ENCODE measurements around the gene NAALADL2. TPM values are rescaled to one million over a fixed set of nuclear protein-coding genes. Genes with fewer than 3 reads are reported as not detected.

Gene NAALADL2
- total RNA-seq, 1 experiment from 2014 or later, result 2.7 TPM

GRCh38 chr3:175009295-175009694 lies 150.2 kb downstream of the NAALADL2 start:
- intact Hi-C loops (cut with micrococcal nuclease; ENCODE audit: unreplicated experiment), result loop anchor here (5.0 kb wide), 1 partner anchor 597 kb away; no protein-coding TSS in a partner anchor
- Histone ChIP-seq H3K9me3 (ENCODE audit: control insufficient read depth, insufficient read depth, low read depth, low read length) (no peaks in the 10 kb centered on the region), H3K27me3 (ENCODE audit: control insufficient read depth, insufficient read depth, low read length) (no peaks in the 10 kb centered on the region), H3K4me1 (ENCODE audit: control insufficient read depth, insufficient read depth, low read length) (no peaks in the 10 kb centered on the region), H3K27ac (ENCODE audit: low read length) (no peak overlapping the region), H3K36me3 (ENCODE audit: control insufficient read depth, insufficient read depth, low read length) (no peaks in the 10 kb centered on the region), H3K4me3 (ENCODE audit: low read depth in 2 of 2, low read length in 2 of 2) (no peak overlapping the region)
- ATAC-seq (no peak), DNase-seq (ENCODE audit: low read depth, low spot score) (no peak)
- TF ChIP-seq POLR2AphosphoS5 (IDR thresholded peaks at IDR 0.05; ENCODE audit: low read depth, low read length) (no peak), SIN3A (IDR thresholded peaks at IDR 0.05; ENCODE audit: borderline replicate concordance, insufficient read depth, low read depth, low read length) (no peak), TCF7L2 (IDR thresholded peaks at IDR 0.05; ENCODE audit: low read depth, low read length) (no peak)
- TF ChIP-seq, protein P1, sequence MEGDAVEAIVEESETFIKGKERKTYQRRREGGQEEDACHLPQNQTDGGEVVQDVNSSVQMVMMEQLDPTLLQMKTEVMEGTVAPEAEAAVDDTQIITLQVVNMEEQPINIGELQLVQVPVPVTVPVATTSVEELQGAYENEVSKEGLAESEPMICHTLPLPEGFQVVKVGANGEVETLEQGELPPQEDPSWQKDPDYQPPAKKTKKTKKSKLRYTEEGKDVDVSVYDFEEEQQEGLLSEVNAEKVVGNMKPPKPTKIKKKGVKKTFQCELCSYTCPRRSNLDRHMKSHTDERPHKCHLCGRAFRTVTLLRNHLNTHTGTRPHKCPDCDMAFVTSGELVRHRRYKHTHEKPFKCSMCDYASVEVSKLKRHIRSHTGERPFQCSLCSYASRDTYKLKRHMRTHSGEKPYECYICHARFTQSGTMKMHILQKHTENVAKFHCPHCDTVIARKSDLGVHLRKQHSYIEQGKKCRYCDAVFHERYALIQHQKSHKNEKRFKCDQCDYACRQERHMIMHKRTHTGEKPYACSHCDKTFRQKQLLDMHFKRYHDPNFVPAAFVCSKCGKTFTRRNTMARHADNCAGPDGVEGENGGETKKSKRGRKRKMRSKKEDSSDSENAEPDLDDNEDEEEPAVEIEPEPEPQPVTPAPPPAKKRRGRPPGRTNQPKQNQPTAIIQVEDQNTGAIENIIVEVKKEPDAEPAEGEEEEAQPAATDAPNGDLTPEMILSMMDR (IDR thresholded peaks at IDR 0.05), result no peak
- TF ChIP-seq, protein P2, sequence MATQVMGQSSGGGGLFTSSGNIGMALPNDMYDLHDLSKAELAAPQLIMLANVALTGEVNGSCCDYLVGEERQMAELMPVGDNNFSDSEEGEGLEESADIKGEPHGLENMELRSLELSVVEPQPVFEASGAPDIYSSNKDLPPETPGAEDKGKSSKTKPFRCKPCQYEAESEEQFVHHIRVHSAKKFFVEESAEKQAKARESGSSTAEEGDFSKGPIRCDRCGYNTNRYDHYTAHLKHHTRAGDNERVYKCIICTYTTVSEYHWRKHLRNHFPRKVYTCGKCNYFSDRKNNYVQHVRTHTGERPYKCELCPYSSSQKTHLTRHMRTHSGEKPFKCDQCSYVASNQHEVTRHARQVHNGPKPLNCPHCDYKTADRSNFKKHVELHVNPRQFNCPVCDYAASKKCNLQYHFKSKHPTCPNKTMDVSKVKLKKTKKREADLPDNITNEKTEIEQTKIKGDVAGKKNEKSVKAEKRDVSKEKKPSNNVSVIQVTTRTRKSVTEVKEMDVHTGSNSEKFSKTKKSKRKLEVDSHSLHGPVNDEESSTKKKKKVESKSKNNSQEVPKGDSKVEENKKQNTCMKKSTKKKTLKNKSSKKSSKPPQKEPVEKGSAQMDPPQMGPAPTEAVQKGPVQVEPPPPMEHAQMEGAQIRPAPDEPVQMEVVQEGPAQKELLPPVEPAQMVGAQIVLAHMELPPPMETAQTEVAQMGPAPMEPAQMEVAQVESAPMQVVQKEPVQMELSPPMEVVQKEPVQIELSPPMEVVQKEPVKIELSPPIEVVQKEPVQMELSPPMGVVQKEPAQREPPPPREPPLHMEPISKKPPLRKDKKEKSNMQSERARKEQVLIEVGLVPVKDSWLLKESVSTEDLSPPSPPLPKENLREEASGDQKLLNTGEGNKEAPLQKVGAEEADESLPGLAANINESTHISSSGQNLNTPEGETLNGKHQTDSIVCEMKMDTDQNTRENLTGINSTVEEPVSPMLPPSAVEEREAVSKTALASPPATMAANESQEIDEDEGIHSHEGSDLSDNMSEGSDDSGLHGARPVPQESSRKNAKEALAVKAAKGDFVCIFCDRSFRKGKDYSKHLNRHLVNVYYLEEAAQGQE (IDR thresholded peaks at IDR 0.05; ENCODE audit: insufficient read depth in 1 of 2, low read depth in 2 of 2, low read length in 1 of 2), result no peak
- ChIA-PET CTCF (no interaction called here), POLR2A (no interaction called here)
- no TSS peak for BruUV-seq (replicated peaks)
- in situ Hi-C loops (cut with HindIII; ENCODE audit: low pct_unique_long_range_greater_than_20kb, low sequenced_read_pairs), result no loop called here

DNA sequence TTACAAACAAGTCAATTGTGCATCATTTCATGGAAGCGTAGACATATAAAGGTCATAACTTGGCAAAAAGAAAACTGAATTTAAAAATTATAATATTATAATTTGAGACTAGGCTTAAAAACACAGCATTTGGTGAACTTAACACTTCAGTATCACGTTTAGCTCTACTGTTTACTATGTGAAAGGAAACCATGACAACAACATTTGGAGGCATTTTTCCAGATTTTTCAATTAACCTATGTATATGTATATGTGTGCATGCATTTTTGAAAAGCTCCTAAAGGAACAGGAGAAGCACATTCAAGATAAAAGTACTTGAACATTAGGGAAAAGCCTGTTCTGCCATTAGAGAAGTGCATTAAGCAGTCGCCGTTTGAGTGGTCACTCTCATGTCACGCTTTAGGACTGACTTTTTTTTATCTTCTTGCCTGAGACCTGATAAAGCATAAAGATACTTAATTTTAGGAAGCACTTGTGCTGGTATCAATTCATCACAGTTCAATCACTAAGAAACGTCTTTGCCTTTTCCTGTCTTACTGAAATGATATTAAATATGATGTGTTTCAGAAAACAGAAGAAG lies 156.0 kb downstream of the NAALADL2 start:
- TF ChIP-seq, protein P1 (IDR thresholded peaks at IDR 0.05), result no peak
- TF ChIP-seq, protein P2 (IDR thresholded peaks at IDR 0.05; ENCODE audit: insufficient read depth in 1 of 2, low read depth in 2 of 2, low read length in 1 of 2), result no peak
- TF ChIP-seq POLR2AphosphoS5 (IDR thresholded peaks at IDR 0.05; ENCODE audit: low read depth, low read length), result no peak
- no peak for TF ChIP-seq SIN3A (IDR thresholded peaks at IDR 0.05; ENCODE audit: borderline replicate concordance, insufficient read depth, low read depth, low read length)
- no peak for TF ChIP-seq TCF7L2 (IDR thresholded peaks at IDR 0.05; ENCODE audit: low read depth, low read length)
- intact Hi-C loops (cut with micrococcal nuclease; ENCODE audit: unreplicated experiment) (no loop called here), in situ Hi-C loops (cut with HindIII; ENCODE audit: low pct_unique_long_range_greater_than_20kb, low sequenced_read_pairs) (no loop called here)
- ATAC-seq (no peak), DNase-seq (ENCODE audit: low read depth, low spot score) (no peak)
- no TSS peak for BruUV-seq (replicated peaks)
- no peaks in the 10 kb centered on the region for H3K9me3 ChIP-seq (ENCODE audit: control insufficient read depth, insufficient read depth, low read depth, low read length)
- POLR2A ChIA-PET, result no interaction called here
- no peaks in the 10 kb centered on the region for H3K27me3 ChIP-seq (ENCODE audit: control insufficient read depth, insufficient read depth, low read length)
- H3K36me3 ChIP-seq (ENCODE audit: control insufficient read depth, insufficient read depth, low read length), result no peaks in the 10 kb centered on the region
- CTCF ChIA-PET, result no interaction called here
- H3K4me1 ChIP-seq (ENCODE audit: control insufficient read depth, insufficient read depth, low read length), result no peaks in the 10 kb centered on the region
- no peak overlapping the region for H3K27ac ChIP-seq (ENCODE audit: low read length)
- H3K4me3 ChIP-seq (ENCODE audit: low read depth in 2 of 2, low read length in 2 of 2), result no peak overlapping the region
